GM21390 (cell line): ENCODE measurements around the gene PAQR4.

Experiments used
- ATAC-seq: cut with Tn5 transposase; IDR thresholded peaks from one replicate; pipeline ENCODE4 v1.9.1; 2021; ENCODE audit not compliant: unreplicated experiment

Gene PAQR4

GRCh38 chr16:3020604-3021448, 51.7 kb downstream of the PAQR4 start:
- ATAC-seq: no peak

- no peak for ATAC-seq
These were observed 52.5 kb downstream of the PAQR4 start for GRCh38 chr16:3021449-3022207.

DNA sequence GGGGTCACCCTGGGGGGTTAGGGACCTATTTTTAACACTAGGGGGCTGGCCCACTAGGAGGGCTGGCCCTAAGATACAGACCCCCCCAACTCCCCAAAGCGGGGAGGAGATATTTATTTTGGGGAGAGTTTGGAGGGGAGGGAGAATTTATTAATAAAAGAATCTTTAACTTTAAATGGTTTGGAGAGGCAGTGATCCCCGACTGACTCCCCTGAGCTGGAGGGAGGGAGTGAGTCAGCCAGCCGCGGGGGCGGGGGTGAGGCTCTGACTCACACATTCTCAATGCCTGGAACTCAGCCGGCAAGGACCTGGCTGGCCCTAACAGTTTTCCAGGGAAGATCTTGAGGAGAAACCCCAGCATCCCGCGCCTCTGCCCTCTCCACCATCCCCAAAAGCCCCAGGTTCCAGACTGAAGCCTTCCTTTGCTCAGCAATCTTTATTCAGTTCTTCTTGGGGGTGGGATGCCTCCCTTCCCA, 53.1 kb downstream of the PAQR4 start:
- ATAC-seq: no peak

DNA sequence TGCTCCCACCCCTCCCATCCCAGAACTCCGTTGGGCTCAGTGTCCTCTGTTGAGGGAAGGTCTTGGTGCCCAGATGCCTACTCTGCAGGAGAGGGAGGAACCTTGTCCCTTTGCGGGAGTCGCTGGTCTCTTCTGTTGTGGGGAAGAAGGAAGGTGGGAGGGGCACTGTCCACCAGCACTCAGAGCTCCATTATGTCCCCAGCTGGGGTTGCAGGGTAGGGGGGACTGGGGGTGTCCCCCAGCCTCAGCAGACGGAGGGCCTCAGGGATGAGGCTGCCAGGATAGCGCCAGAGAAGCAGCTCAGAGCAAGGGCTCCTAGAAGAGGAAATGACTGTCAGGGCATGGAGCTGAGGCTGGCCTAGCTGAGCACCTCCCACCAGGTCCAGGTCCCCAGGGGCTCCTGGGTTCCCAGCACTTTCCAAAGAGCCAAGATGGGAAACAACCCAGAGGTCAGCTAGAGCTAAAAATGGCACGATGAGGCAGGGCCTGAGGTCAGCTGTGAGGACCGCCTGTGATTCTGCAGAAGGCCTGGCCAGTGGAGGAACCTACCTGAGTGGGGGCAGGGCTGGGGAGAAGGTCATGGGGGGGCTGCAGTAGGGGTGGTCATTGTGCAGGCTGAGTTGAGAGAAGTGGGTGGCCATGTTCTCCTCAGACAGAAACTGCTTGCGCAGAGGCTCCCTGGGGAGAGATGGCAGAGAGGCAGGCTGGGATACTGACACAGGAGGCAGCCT, 53.7 kb downstream of the PAQR4 start:
- no peak for ATAC-seq
